ENCODE data around the gene FAF1.
A peak's percentile ranks its signal among the peaks of the same experiment; 100 is the strongest.
"Not testable (repeated sequence)": the region's sequence is repeated elsewhere in the genome, so short reads cannot be mapped to it uniquely, and the experiment has no call there.

FAF1 gene

GRCh38 chr1:50739125-50739524 lies 220.9 kb downstream of the FAF1 start:
- no peak for DNase-seq (ENCODE audit: low read depth)
- no peak for TF ChIP-seq CTCF (conservative IDR thresholded peaks at IDR 0.05; ENCODE audit: low read length)
- H3K4me3 ChIP-seq (ENCODE audit: low read length) = no peak overlapping the region

GRCh38 chr1:50735443-50735842 lies 224.6 kb downstream of the FAF1 start:
- H3K4me3 ChIP-seq (ENCODE audit: low read length) = no peak overlapping the region
- DNase-seq (ENCODE audit: low read depth) = peak; percentile 41
- TF ChIP-seq CTCF (conservative IDR thresholded peaks at IDR 0.05; ENCODE audit: low read length) = peak; percentile 61

- DNase-seq (ENCODE audit: low read depth); H3K4me3 ChIP-seq (ENCODE audit: low read length): not testable (repeated sequence)
Observed at GRCh38 chr1:50727578-50727977, 232.5 kb downstream of the FAF1 start.

- no peak for DNase-seq (ENCODE audit: low read depth)
- no peak overlapping the region for H3K4me3 ChIP-seq (ENCODE audit: low read length)
- TF ChIP-seq CTCF (conservative IDR thresholded peaks at IDR 0.05; ENCODE audit: low read length) = no peak
Observed at GRCh38 chr1:50724626-50725286, 235.3 kb downstream of the FAF1 start.

GRCh38 chr1:50720457-50721053 lies 239.5 kb downstream of the FAF1 start:
- no peak for TF ChIP-seq CTCF (conservative IDR thresholded peaks at IDR 0.05; ENCODE audit: low read length)
- H3K4me3 ChIP-seq (ENCODE audit: low read length) = no peak overlapping the region
- DNase-seq (ENCODE audit: low read depth) = no peak

GRCh38 chr1:50719126-50719525 lies 240.9 kb downstream of the FAF1 start:
- DNase-seq (ENCODE audit: low read depth) = no peak
- H3K4me3 ChIP-seq (ENCODE audit: low read length) = no peak overlapping the region
- TF ChIP-seq CTCF (conservative IDR thresholded peaks at IDR 0.05; ENCODE audit: low read length) = no peak

- H3K4me3 ChIP-seq (ENCODE audit: low read length) = no peak overlapping the region
- no peak for TF ChIP-seq CTCF (conservative IDR thresholded peaks at IDR 0.05; ENCODE audit: low read length)
- no peak for DNase-seq (ENCODE audit: low read depth)
Observed at GRCh38 chr1:50717327-50717726, 242.7 kb downstream of the FAF1 start.

GRCh38 chr1:50716455-50716854 lies 243.6 kb downstream of the FAF1 start:
- H3K4me3 ChIP-seq (ENCODE audit: low read length); DNase-seq (ENCODE audit: low read depth): not testable (repeated sequence)
